HepG2 (cell line): ENCODE measurements around the gene SLC41A3. TPM values are rescaled to one million over a fixed set of nuclear protein-coding genes. Genes with fewer than 3 reads are reported as not detected.
A peak's percentile ranks its signal among the peaks of the same experiment; 100 is the strongest.

Source experiments
- CEBPZ ChIP-seq: IDR thresholded peaks from 2 replicates; pipeline ENCODE4 v1.6.1; 2012; ENCODE audit warnings: low read length, improper control_type of control experiment
- DPF2 ChIP-seq: sonication (generic); formaldehyde crosslinking; IDR thresholded peaks from 2 replicates; pipeline ENCODE4 v1.4.0; 2020; ENCODE audit warnings: mild to moderate bottlenecking, low read depth, missing genetic modification reagents, borderline replicate concordance
- ESRRA ChIP-seq: sonication (generic); formaldehyde crosslinking; IDR thresholded peaks from 2 replicates; pipeline ENCODE4 v1.5.1; 2020; ENCODE audit warnings: mild to moderate bottlenecking, low read depth, missing genetic modification reagents
- HNF4G ChIP-seq, 2 experiments: sonication (generic) in 1 of 2; formaldehyde crosslinking in 1 of 2; IDR thresholded peaks; 2 replicates each; pipeline versions ENCODE4 v1.4.0 to v1.6.1; 2011 to 2020; ENCODE audit warnings: borderline replicate concordance in 2 of 2, low read depth in 2 of 2, mild to moderate bottlenecking in 2 of 2, low read length in 1 of 2, missing genetic modification reagents in 1 of 2, moderate library complexity in 1 of 2
- IRF9 ChIP-seq: sonication (generic); formaldehyde crosslinking; IDR thresholded peaks from 2 replicates; pipeline ENCODE4 v1.8.0; 2022; ENCODE audit warnings: missing genetic modification reagents, mild to moderate bottlenecking, borderline replicate concordance
- MAZ ChIP-seq, 2 experiments: sonication (generic) in 1 of 2; formaldehyde crosslinking in 1 of 2; IDR thresholded peaks; 2 replicates each; pipeline versions ENCODE4 v1.5.0 to v1.6.1; 2012 to 2020; ENCODE audit warnings: low read depth in 2 of 2, mild to moderate bottlenecking in 2 of 2, borderline replicate concordance in 1 of 2, improper control_type of control experiment in 1 of 2, low read length in 1 of 2, missing genetic modification reagents in 1 of 2, moderate library complexity in 1 of 2
- MYC ChIP-seq: sonication (generic); formaldehyde crosslinking; IDR thresholded peaks from 2 replicates; pipeline ENCODE4 v1.9.0; 2021; ENCODE audit warnings: missing genetic modification reagents, borderline replicate concordance
- REST ChIP-seq, 2 experiments: IDR thresholded peaks; 2 replicates each; pipeline ENCODE4 v1.6.1; 2011 to 2012; ENCODE audit warnings: low read length in 2 of 2, borderline replicate concordance in 1 of 2, low read depth in 1 of 2, mild to moderate bottlenecking in 1 of 2, moderate library complexity in 1 of 2
- TARDBP ChIP-seq: sonication (generic); formaldehyde crosslinking; IDR thresholded peaks from 2 replicates; pipeline ENCODE4 v1.8.0; 2022; ENCODE audit warnings: mild to moderate bottlenecking, missing genetic modification reagents
- ZBTB25 ChIP-seq: IDR thresholded peaks from 2 replicates; pipeline ENCODE4 v1.6.1; 2018; ENCODE audit warnings: missing genetic modification reagents
- ZNF512 ChIP-seq: sonication (generic); formaldehyde crosslinking; IDR thresholded peaks from 2 replicates; pipeline ENCODE4 v1.4.0; 2020; ENCODE audit warnings: mild to moderate bottlenecking, missing genetic modification reagents
- ZNF563 ChIP-seq: sonication (generic); formaldehyde crosslinking; IDR thresholded peaks from 2 replicates; pipeline ENCODE4 v1.8.0; 2022; ENCODE audit warnings: mild to moderate bottlenecking, moderate library complexity, missing genetic modification reagents
- ZNF644 ChIP-seq: IDR thresholded peaks from 2 replicates; pipeline ENCODE4 v1.6.1; 2016; ENCODE audit warnings: low read depth
- ZSCAN9 ChIP-seq: IDR thresholded peaks from 2 replicates; pipeline ENCODE4 v1.6.1; 2016; ENCODE audit warnings: borderline replicate concordance
- polyA plus RNA-seq, 8 experiments: library from polyadenylated mRNA; depleted of rRNA in 3 of 8; stranded (reverse) in 7 of 8; unstranded in 1 of 8; fragments of >200 nt; fragmentation: Illumina TruSeq in 4 of 8; extraction: Trizol in 4 of 8; gene quantifications; 2 replicates each; pipeline versions ENCODE4 v1.2.1 to v1.2.3, GENCODE V29; 2011 to 2016; ENCODE audit warnings: low read depth in 4 of 8, missing spikeins in 1 of 8, mixed read lengths in 1 of 8; ENCODE audit not compliant: insufficient read depth in 1 of 8
- total RNA-seq, 5 experiments: library from RNA; depleted of rRNA; stranded (reverse); fragments of >200 nt; fragmentation: Illumina TruSeq; extraction: Trizol; gene quantifications; 2 replicates each; pipeline ENCODE4 v1.2.3, GENCODE V29; 2016; ENCODE audit warnings: low read depth in 1 of 5

The SLC41A3 gene
- total and polyA plus RNA-seq, 2 of the 13 experiments (the other 11 are each of a cell fraction or from before 2014, with no cell fraction given): 26.0 to 71.1 TPM

GRCh38 chr3:126056681-126057500 is 27.0 kb downstream of the SLC41A3 start (continued):
- TF ChIP-seq HNF4G (IDR thresholded peaks at IDR 0.05; ENCODE audit: borderline replicate concordance, low read depth, low read length) (peak; percentile 24; the same call in 1 of the 2 replicates), HNF4G (CRISPR knock-in tag; IDR thresholded peaks at IDR 0.05; ENCODE audit: borderline replicate concordance, low read depth) (no peak; the same call in 1 of the 2 replicates), ZSCAN9 (CRISPR knock-in tag) (peak; percentile 19; the same call in 1 of the 2 replicates), ZNF563 (CRISPR knock-in tag) (peak; percentile 19; the same call in 1 of the 2 replicates), TARDBP (peak; percentile 64), MYC (CRISPR knock-in tag) (peak; percentile 70; the same call in 1 of the 2 replicates), ZNF644 (CRISPR knock-in tag) (peak; percentile 68; the same call in 1 of the 2 replicates), DPF2 (CRISPR knock-in tag) (0 out of 2 replicates have a peak, but pooled peaks have one; percentile 50), CEBPZ (no peak), MAZ (IDR thresholded peaks at IDR 0.05; ENCODE audit: borderline replicate concordance, low read depth, low read length) (no peak), MAZ (CRISPR knock-in tag; IDR thresholded peaks at IDR 0.05; ENCODE audit: low read depth) (peak; percentile 25; the same call in 1 of the 2 replicates), ZNF512 (CRISPR knock-in tag) (no peak), REST (IDR thresholded peaks at IDR 0.05; ENCODE audit: borderline replicate concordance in 1 of 2, low read depth in 1 of 2, low read length in 2 of 2) (0 out of 4 replicates have a peak, but pooled peaks of 1 of the 2 experiments have one; percentile 24), IRF9 (CRISPR knock-in tag) (no peak; the same call in 1 of the 2 replicates), ESRRA (CRISPR knock-in tag) (peak; percentile 89), ZBTB25 (0 out of 2 replicates have a peak, but pooled peaks have one; percentile 24)
